GM13977 (cell line): ENCODE measurements around the gene SHANK1.

Experiments used
- DNase-seq: peaks from one replicate; pipeline ENCODE4 v3.0.0; 2012; ENCODE audit warnings: low spot score
- CTCF ChIP-seq: IDR thresholded peaks from 2 replicates; pipeline ENCODE4 v1.5.1; 2012; ENCODE audit warnings: mild to moderate bottlenecking, control low read depth; ENCODE audit not compliant: insufficient read depth; ENCODE audit errors: extremely low read depth, missing control alignments
- in situ Hi-C: fragments of 300-500 bp; cut with MboI; formaldehyde crosslinking; loops from one replicate; pipeline ENCODE4 v1.12.0; 2022; ENCODE audit warnings: low sequenced_read_pairs, low pct_unique_long_range_greater_than_20kb, mixed read lengths, inconsistent platforms; ENCODE audit not compliant: unreplicated experiment

The SHANK1 gene

DNA sequence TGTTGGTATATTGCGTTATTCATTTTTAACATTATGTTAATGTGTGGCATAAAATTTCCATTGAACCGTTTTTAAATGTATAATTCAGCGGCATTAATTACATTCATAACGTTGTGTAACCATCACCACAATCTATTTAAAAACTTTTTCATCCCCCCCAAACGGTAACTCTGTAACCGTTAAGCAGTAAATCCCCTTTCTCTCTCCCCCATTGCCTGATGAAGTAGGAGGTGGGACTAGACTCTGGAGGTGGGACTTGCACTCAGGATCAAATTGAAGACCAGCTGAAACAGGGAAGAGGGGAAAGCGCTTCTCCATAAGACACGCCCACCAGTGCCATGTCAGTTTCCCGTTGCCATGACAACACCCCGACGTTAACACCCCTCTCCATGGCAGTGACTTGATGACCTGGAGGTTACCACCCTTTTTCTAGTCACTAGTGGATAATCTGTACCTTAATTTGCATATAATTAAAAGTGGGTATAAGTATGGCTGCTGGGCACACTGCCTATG, 20.4 kb upstream of the SHANK1 start:
- TF ChIP-seq CTCF, result no peak
- in situ Hi-C loops, result no loop called here
- no peak for DNase-seq

GRCh38 chr19:50739132-50739913, 19.7 kb upstream of the SHANK1 start:
- in situ Hi-C loops, result no loop called here
- no peak for TF ChIP-seq CTCF
- no peak for DNase-seq

- no peak for TF ChIP-seq CTCF
- in situ Hi-C loops, result no loop called here
Observed at GRCh38 chr19:50736338-50736737, 16.7 kb upstream of the SHANK1 start.

GRCh38 chr19:50735869-50736268, 16.3 kb upstream of the SHANK1 start:
- no peak for TF ChIP-seq CTCF
- DNase-seq, result no peak
- in situ Hi-C loops, result no loop called here

More at GRCh38 chr19:50736338-50736737, 16.7 kb upstream of the SHANK1 start:
- no peak for DNase-seq

DNA sequence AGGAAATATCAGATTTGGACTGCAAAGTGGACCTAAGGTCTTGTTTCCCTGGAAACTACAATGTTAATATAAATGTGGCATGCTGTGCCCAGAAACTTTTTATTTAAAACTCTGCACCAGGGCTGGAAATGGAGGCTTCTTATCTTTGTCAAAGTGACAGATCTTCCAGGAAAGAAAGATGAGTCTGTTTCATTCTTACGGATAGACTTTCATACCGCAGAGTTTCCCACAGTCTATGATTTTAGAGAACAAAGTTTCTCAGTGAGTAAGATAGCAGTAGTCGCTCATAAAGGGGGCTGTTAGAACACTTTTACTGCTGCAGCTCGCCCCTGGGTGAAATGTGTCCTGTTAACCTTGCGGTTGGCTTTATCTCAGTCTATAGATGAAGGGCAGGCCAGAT, 10.3 kb upstream of the SHANK1 start:
- DNase-seq, result no peak
- TF ChIP-seq CTCF, result no peak
- in situ Hi-C loops, result no loop called here

- peak; percentile 69 for DNase-seq
- in situ Hi-C loops, result no loop called here
- TF ChIP-seq CTCF, result no peak
Observed at GRCh38 chr19:50728084-50728737, 8.6 kb upstream of the SHANK1 start.
